ENCODE measurements around the gene RGS12.

The RGS12 gene

DNA sequence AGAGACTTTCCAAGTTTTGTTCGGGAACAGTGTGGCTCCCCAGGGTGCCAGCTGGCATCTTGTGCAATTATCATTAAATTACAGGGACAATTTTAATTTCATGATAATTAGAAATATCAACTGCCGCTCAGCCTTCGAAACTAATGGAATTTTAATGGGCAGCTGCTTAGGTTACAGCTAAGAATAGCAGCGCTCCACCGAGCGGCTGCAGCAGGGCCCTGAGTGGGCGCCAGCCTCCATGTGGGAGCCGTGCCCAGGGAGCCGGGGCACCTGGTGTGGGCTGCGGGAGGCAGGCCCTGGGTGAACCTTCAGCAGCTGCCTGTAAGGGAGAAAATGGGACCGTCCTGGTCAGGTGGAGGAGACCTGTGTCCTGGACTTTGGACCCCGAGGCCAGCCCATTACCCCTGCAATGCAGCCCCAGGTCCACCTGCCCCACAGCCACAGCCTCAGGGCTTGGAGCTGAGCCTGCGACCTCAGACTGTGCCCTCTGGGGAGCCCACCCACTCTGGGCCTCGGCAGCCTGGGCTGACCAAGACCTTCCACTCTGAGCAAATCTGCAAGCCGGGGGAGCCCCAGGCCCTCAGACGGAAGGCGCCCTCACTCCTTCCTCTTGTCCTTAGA, 22.7 kb upstream of the RGS12 start:
- 92% methylated on average over 12 of the region's 17 CpGs for WGBS (ENCODE audit: insufficient coverage)
- peaks cover 0 to 2% (median 0%) of the 10 kb centered on the region in 5 experiments for H3K9me3 ChIP-seq (ENCODE audit: control extremely low read depth in 1 of 5, control insufficient read depth in 4 of 5, insufficient read depth in 2 of 5, low read depth in 1 of 5, low read length in 4 of 5)
- DNase-seq, result no peak
- CTCF ChIA-PET, result no interaction called here
- H3K4me3 ChIP-seq (ENCODE audit: control insufficient read depth in 1 of 7, extremely low read depth in 1 of 7, insufficient read depth in 4 of 7, low read depth in 2 of 7, low read length in 6 of 7), result no peak overlapping the region
- POLR2A ChIA-PET, result no interaction called here
- no peaks in the 10 kb centered on the region for H3K27me3 ChIP-seq (replicated peaks in 2 of 5; ENCODE audit: control insufficient read depth in 4 of 5, insufficient read depth in 5 of 5, low read length in 4 of 5)
- H3K36me3 ChIP-seq (ENCODE audit: control insufficient read depth in 4 of 4, insufficient read depth in 4 of 4, low read length in 3 of 4), result no peaks in the 10 kb centered on the region
- H3K4me1 ChIP-seq (ENCODE audit: control extremely low read depth in 1 of 4, control insufficient read depth in 4 of 4, insufficient read depth in 4 of 4, low read length in 3 of 4), result no peaks in the 10 kb centered on the region
- H3K27ac ChIP-seq (ENCODE audit: insufficient read depth in 1 of 2, low read depth in 1 of 2, low read length in 2 of 2, poor library complexity in 1 of 2, severe bottlenecking in 2 of 2), result no peak overlapping the region

DNA sequence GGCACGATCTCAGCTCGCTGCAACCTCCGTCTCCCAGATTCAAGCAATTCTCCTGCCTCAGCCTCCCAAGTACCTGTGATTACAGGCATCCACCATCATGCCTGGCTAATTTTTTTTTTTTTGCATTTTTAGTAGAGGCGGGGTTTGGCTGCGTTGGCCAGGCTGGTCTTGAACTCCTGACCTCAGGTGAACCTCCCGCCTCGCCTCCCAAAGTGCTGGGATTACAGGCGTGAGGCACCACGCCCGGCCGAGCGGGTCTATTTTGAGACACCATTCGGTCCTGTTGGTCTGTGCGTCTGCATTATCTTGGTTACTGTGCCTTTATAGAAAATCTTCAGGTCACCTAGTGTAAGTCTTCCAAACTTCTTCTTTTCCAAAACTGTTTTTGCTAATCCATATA, 21.7 kb upstream of the RGS12 start:
- ChIA-PET CTCF (no interaction called here), POLR2A (interaction anchor here (0.6 kb wide), 1 partner anchor 77 kb away, joined by 3 read pairs; no protein-coding TSS in a partner anchor)
- no peaks in the 10 kb centered on the region for H3K36me3 ChIP-seq (ENCODE audit: control insufficient read depth in 4 of 4, insufficient read depth in 4 of 4, low read length in 3 of 4)
- H3K4me3 ChIP-seq (ENCODE audit: control insufficient read depth in 1 of 7, extremely low read depth in 1 of 7, insufficient read depth in 4 of 7, low read depth in 2 of 7, low read length in 6 of 7), result no peak overlapping the region
- 96% methylated on average over 14 of the region's 14 CpGs for WGBS (ENCODE audit: insufficient coverage)
- H3K4me1 ChIP-seq (ENCODE audit: control extremely low read depth in 1 of 4, control insufficient read depth in 4 of 4, insufficient read depth in 4 of 4, low read length in 3 of 4), result no peaks in the 10 kb centered on the region
- no peaks in the 10 kb centered on the region for H3K27me3 ChIP-seq (replicated peaks in 2 of 5; ENCODE audit: control insufficient read depth in 4 of 5, insufficient read depth in 5 of 5, low read length in 4 of 5)
- no peak overlapping the region for H3K27ac ChIP-seq (ENCODE audit: insufficient read depth in 1 of 2, low read depth in 1 of 2, low read length in 2 of 2, poor library complexity in 1 of 2, severe bottlenecking in 2 of 2)
- no peak for DNase-seq
- H3K9me3 ChIP-seq (ENCODE audit: control extremely low read depth in 1 of 5, control insufficient read depth in 4 of 5, insufficient read depth in 2 of 5, low read depth in 1 of 5, low read length in 4 of 5), result peaks cover 0 to 2% (median 0%) of the 10 kb centered on the region in 5 experiments

GRCh38 chr4:3276986-3277385, 15.8 kb upstream of the RGS12 start:
- ChIA-PET CTCF (interaction anchor here (1.3 kb wide), 1 partner anchor 14 kb away, joined by 4 read pairs; no protein-coding TSS in a partner anchor), POLR2A (interaction anchor here (0.6 kb wide), 1 partner anchor 99 kb away, joined by 3 read pairs; no protein-coding TSS in a partner anchor)
- Histone ChIP-seq H3K4me3 (ENCODE audit: control insufficient read depth in 1 of 7, extremely low read depth in 1 of 7, insufficient read depth in 4 of 7, low read depth in 2 of 7, low read length in 6 of 7) (no peak overlapping the region), H3K27ac (ENCODE audit: insufficient read depth in 1 of 2, low read depth in 1 of 2, low read length in 2 of 2, poor library complexity in 1 of 2, severe bottlenecking in 2 of 2) (no peak overlapping the region), H3K27me3 (replicated peaks in 2 of 5; ENCODE audit: control insufficient read depth in 4 of 5, insufficient read depth in 5 of 5, low read length in 4 of 5) (no peaks in the 10 kb centered on the region), H3K36me3 (ENCODE audit: control insufficient read depth in 4 of 4, insufficient read depth in 4 of 4, low read length in 3 of 4) (no peaks in the 10 kb centered on the region), H3K9me3 (ENCODE audit: control extremely low read depth in 1 of 5, control insufficient read depth in 4 of 5, insufficient read depth in 2 of 5, low read depth in 1 of 5, low read length in 4 of 5) (peaks cover 2 to 8% (median 6%) of the 10 kb centered on the region in 5 experiments), H3K4me1 (ENCODE audit: control extremely low read depth in 1 of 4, control insufficient read depth in 4 of 4, insufficient read depth in 4 of 4, low read length in 3 of 4) (no peaks in the 10 kb centered on the region)
- 98% methylated on average over 6 of the region's 9 CpGs for WGBS (ENCODE audit: insufficient coverage)
- DNase-seq, result no peak

DNA sequence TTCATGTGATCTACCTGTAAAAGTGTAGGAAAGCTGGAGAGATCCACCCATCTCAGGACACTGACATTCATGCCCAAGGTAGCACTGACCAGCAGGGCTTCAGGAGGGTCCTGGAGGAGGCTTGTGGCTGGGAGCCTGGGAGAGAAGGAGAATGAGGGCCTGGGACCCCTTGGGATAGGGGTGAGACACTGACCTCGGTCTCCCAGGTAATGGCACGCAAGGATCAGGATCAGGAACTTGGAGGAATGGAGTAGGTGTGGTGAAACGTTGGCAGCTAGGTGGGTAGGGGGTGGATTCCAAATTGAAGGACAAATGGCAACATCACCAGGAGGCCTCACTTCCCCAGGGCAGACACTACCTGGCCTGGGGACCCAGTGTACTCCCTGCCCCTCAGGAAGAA, 12.4 kb upstream of the RGS12 start:
- H3K27ac ChIP-seq (ENCODE audit: insufficient read depth in 1 of 2, low read depth in 1 of 2, low read length in 2 of 2, poor library complexity in 1 of 2, severe bottlenecking in 2 of 2), result no peak overlapping the region
- no peak overlapping the region for H3K4me3 ChIP-seq (ENCODE audit: control insufficient read depth in 1 of 7, extremely low read depth in 1 of 7, insufficient read depth in 4 of 7, low read depth in 2 of 7, low read length in 6 of 7)
- 100% methylated on average over 2 of the region's 3 CpGs for WGBS (ENCODE audit: insufficient coverage)
- POLR2A ChIA-PET, result no interaction called here
- H3K27me3 ChIP-seq (replicated peaks in 2 of 5; ENCODE audit: control insufficient read depth in 4 of 5, insufficient read depth in 5 of 5, low read length in 4 of 5), result peaks cover 0 to 3% (median 0%) of the 10 kb centered on the region in 5 experiments
- no peak for DNase-seq
- peaks cover 2 to 10% (median 9%) of the 10 kb centered on the region in 5 experiments for H3K9me3 ChIP-seq (ENCODE audit: control extremely low read depth in 1 of 5, control insufficient read depth in 4 of 5, insufficient read depth in 2 of 5, low read depth in 1 of 5, low read length in 4 of 5)
- H3K36me3 ChIP-seq (ENCODE audit: control insufficient read depth in 4 of 4, insufficient read depth in 4 of 4, low read length in 3 of 4), result no peaks in the 10 kb centered on the region
- CTCF ChIA-PET, result no interaction called here
- H3K4me1 ChIP-seq (ENCODE audit: control extremely low read depth in 1 of 4, control insufficient read depth in 4 of 4, insufficient read depth in 4 of 4, low read length in 3 of 4), result peaks cover 0 to 2% (median 0%) of the 10 kb centered on the region in 4 experiments

- no peak overlapping the region for H3K4me3 ChIP-seq (ENCODE audit: control insufficient read depth in 1 of 7, extremely low read depth in 1 of 7, insufficient read depth in 4 of 7, low read depth in 2 of 7, low read length in 6 of 7)
- ChIA-PET POLR2A (no interaction called here), CTCF (no interaction called here)
- H3K27me3 ChIP-seq (replicated peaks in 2 of 5; ENCODE audit: control insufficient read depth in 4 of 5, insufficient read depth in 5 of 5, low read length in 4 of 5), result peaks cover 0 to 3% (median 0%) of the 10 kb centered on the region in 5 experiments
- WGBS (ENCODE audit: insufficient coverage), result 98% methylated on average over 6 of the region's 6 CpGs
- H3K9me3 ChIP-seq (ENCODE audit: control extremely low read depth in 1 of 5, control insufficient read depth in 4 of 5, insufficient read depth in 2 of 5, low read depth in 1 of 5, low read length in 4 of 5), result peaks cover 0 to 10% (median 9%) of the 10 kb centered on the region in 5 experiments
- H3K36me3 ChIP-seq (ENCODE audit: control insufficient read depth in 4 of 4, insufficient read depth in 4 of 4, low read length in 3 of 4), result no peaks in the 10 kb centered on the region
- peaks cover 0 to 25% (median 12%) of the 10 kb centered on the region in 4 experiments for H3K4me1 ChIP-seq (ENCODE audit: control extremely low read depth in 1 of 4, control insufficient read depth in 4 of 4, insufficient read depth in 4 of 4, low read length in 3 of 4)
- DNase-seq, result no peak
- no peak overlapping the region for H3K27ac ChIP-seq (ENCODE audit: insufficient read depth in 1 of 2, low read depth in 1 of 2, low read length in 2 of 2, poor library complexity in 1 of 2, severe bottlenecking in 2 of 2)
Observed at GRCh38 chr4:3283483-3283882, 9.3 kb upstream of the RGS12 start.

GRCh38 chr4:3283916-3284315, 8.9 kb upstream of the RGS12 start:
- ChIA-PET CTCF (no interaction called here), POLR2A (no interaction called here)
- Histone ChIP-seq H3K36me3 (ENCODE audit: control insufficient read depth in 4 of 4, insufficient read depth in 4 of 4, low read length in 3 of 4) (no peaks in the 10 kb centered on the region), H3K4me3 (ENCODE audit: control insufficient read depth in 1 of 7, extremely low read depth in 1 of 7, insufficient read depth in 4 of 7, low read depth in 2 of 7, low read length in 6 of 7) (no peak overlapping the region), H3K27ac (ENCODE audit: insufficient read depth in 1 of 2, low read depth in 1 of 2, low read length in 2 of 2, poor library complexity in 1 of 2, severe bottlenecking in 2 of 2) (no peak overlapping the region), H3K4me1 (ENCODE audit: control extremely low read depth in 1 of 4, control insufficient read depth in 4 of 4, insufficient read depth in 4 of 4, low read length in 3 of 4) (peaks cover 0 to 29% (median 14%) of the 10 kb centered on the region in 4 experiments), H3K27me3 (replicated peaks in 2 of 5; ENCODE audit: control insufficient read depth in 4 of 5, insufficient read depth in 5 of 5, low read length in 4 of 5) (peaks cover 0 to 3% (median 0%) of the 10 kb centered on the region in 5 experiments), H3K9me3 (ENCODE audit: control extremely low read depth in 1 of 5, control insufficient read depth in 4 of 5, insufficient read depth in 2 of 5, low read depth in 1 of 5, low read length in 4 of 5) (peaks cover 0 to 10% (median 9%) of the 10 kb centered on the region in 5 experiments)
- 100% methylated on average over 9 of the region's 13 CpGs for WGBS (ENCODE audit: insufficient coverage)
- no peak for DNase-seq

GRCh38 chr4:3284734-3285557, 7.9 kb upstream of the RGS12 start:
- Histone ChIP-seq H3K4me1 (ENCODE audit: control extremely low read depth in 1 of 4, control insufficient read depth in 4 of 4, insufficient read depth in 4 of 4, low read length in 3 of 4) (peaks cover 0 to 29% (median 14%) of the 10 kb centered on the region in 4 experiments), H3K27ac (ENCODE audit: insufficient read depth in 1 of 2, low read depth in 1 of 2, low read length in 2 of 2, poor library complexity in 1 of 2, severe bottlenecking in 2 of 2) (no peak overlapping the region), H3K4me3 (ENCODE audit: control insufficient read depth in 1 of 7, extremely low read depth in 1 of 7, insufficient read depth in 4 of 7, low read depth in 2 of 7, low read length in 6 of 7) (no peak overlapping the region), H3K36me3 (ENCODE audit: control insufficient read depth in 4 of 4, insufficient read depth in 4 of 4, low read length in 3 of 4) (no peaks in the 10 kb centered on the region), H3K9me3 (ENCODE audit: control extremely low read depth in 1 of 5, control insufficient read depth in 4 of 5, insufficient read depth in 2 of 5, low read depth in 1 of 5, low read length in 4 of 5) (peaks cover 0 to 10% (median 9%) of the 10 kb centered on the region in 5 experiments), H3K27me3 (replicated peaks in 2 of 5; ENCODE audit: control insufficient read depth in 4 of 5, insufficient read depth in 5 of 5, low read length in 4 of 5) (peaks cover 0 to 3% (median 0%) of the 10 kb centered on the region in 5 experiments)
- WGBS (ENCODE audit: insufficient coverage), result 95% methylated on average over 21 of the region's 24 CpGs
- CTCF ChIA-PET, result no interaction called here
- POLR2A ChIA-PET, result interaction anchor here (0.5 kb wide), 1 partner anchor 41 kb away, joined by 3 read pairs; no protein-coding TSS in a partner anchor
- DNase-seq, result no peak

Measured in common myeloid progenitor, CD34-positive (primary cell).